M059J (cell line): ENCODE measurements around the gene KRT16. TPM values are rescaled to one million over a fixed set of nuclear protein-coding genes. Genes with fewer than 3 reads are reported as not detected.

Experiments used
- DNase-seq: peaks from one replicate; pipeline ENCODE4 v3.0.0-alpha.2; 2012; ENCODE audit warnings: low read depth
- total RNA-seq: library from RNA; depleted of rRNA; stranded (reverse); fragments of >200 nt; shearing (Covaris generic); gene quantifications from 2 replicates; pipeline ENCODE4 v1.2.3, GENCODE V29; 2014; rRNA removed

The KRT16 gene
- 0.15 and 0.34 TPM in 2 replicates for total RNA-seq

- peak; percentile 92 for DNase-seq
These were observed at the start of gene KRT16 for GRCh38 chr17:41612376-41613160. Gene KRT16, minus strand, starts transcription at chr17:41612767. Its CDS starts 79 bp downstream, at chr17:41612688.

DNA sequence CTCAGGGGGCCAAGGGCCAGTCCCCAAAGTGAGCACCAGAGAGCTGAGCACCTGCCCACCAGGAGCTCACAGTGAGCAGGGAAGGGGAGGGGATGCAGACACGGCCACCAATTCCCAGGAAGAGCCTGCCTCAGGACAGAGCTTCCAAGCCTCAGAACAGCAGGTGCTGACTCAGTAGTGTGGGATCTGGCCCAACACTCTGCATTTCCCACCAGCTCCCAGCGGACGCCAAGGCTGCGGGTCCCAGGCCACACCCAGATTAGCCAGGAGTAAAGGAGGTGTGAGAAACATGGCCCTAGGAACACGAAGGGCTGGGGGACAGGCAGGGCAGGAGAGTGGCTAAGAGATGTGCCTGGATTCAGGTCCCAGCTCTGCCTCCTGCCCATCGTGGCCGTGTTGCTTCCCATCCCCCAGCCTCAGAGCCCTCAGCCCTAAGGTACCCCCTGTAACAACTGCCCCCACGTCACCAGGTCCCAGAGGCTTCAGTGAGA is 47.7 kb upstream of the KRT16 start:
- DNase-seq = no peak

DNA sequence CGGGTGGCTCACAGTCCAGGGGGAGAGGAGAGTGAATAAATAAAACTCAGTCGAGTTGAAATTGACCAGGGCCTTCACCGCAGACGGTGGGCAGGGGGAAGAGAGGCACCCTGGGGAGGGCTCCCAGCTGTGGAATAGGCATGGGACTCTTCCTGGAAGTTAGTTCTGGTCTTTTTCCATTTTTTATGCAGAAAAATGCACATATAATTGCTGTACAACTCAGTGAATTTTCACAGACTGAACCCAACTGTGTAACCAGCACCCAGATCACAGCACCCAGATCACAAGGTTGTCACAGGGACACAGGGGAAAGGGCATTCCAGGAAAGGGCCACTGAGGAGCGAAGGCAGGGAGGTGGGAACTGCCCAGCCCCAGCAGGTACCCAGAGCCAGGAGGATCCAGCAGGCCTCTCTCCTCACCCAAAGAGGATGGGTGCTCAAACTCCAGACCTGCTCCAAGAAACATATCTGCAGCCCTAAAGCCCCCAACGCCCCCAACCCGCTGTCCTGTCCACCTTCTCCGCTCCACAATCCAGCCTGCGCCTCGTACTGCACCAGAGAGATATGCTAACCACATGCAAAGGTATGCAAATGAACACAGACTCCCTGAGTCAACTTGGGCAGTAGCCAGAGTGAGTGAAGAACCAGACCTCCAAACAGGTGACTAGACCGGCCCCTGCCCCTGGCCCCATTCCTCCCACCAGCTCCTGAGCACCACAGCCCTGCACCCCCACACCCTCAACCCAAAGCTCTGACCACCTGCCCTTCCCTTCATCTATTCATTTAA is 47.1 kb upstream of the KRT16 start:
- DNase-seq = no peak

DNA sequence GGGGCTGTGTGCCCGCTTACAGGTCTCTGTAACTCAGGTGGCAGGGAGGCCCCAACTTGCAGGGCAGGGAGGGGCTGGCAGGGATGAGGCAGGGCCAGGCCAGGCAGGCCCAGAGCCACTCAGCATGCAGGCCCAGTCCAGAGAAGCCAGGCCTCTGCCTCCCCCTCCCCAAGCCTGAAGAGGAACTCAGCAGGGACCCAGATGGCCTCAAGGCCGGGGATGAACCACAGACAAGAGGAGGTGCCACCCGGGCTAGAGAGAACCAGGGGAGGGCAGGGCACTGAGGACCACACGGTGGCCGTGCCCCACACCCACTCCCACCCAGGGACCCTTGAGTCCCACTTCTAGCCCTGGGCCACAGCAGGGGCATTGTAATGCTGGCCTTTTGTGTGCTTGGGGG is 46.3 kb upstream of the KRT16 start:
- DNase-seq = no peak

DNA sequence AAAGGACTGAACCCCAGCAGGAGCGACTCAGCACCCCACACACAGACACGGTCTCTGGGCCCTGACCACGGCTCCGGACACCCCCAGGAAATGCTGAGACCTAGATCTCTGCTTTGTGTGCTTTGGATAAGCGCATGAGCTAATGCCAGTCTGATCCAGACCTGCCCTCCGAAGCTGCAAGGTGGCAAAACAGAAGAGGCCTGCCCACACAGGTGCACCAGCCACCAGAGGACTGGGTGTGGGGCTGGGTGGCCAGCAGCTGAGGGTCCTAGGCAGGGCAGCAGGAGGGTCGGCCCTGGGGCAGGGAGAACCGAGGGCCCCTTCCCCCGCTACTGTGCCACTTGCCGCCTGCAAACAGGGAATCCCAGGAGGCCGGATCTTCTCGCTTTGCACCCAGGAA is 45.4 kb upstream of the KRT16 start:
- DNase-seq = no peak

GRCh38 chr17:41657176-41657754 is 44.7 kb upstream of the KRT16 start:
- DNase-seq = no peak

DNA sequence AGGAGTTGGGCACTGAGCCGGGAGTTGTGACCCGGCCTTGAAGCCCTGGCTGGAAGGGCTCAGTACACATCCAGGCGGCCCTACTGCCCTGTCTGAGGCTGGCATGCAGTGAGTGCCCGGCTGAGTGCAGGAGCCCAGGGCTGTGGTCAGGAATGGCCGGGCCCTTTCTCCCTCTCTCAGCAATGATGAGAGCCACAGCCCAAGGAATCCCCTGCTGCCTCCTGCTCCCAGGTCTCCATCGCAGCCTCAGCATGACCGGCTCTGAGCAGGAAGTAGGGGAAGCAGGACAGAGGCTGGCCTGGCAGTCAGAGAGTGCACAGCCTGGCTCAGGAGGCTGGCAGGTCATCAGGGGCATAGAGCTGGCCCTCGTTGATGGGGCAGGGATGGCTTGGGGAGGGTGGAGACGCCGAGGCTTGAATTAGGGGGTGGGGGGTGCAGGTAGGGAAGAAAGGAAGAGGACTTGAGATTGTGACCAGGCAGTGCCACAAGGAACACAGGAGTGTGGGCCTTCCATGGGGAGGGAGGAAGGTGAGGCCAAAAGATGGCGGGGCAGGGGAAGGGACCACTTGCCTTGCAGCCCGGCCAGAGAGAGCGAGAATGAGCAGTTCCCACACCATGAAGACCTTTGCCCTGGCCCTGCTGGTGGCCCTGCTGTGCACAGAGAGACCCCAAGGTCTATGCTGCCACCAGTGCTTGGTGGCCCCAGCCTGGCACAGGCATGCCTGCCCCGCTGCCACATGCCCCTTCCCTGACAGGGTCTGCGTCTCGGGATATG is 43.9 kb upstream of the KRT16 start:
- DNase-seq = no peak

DNA sequence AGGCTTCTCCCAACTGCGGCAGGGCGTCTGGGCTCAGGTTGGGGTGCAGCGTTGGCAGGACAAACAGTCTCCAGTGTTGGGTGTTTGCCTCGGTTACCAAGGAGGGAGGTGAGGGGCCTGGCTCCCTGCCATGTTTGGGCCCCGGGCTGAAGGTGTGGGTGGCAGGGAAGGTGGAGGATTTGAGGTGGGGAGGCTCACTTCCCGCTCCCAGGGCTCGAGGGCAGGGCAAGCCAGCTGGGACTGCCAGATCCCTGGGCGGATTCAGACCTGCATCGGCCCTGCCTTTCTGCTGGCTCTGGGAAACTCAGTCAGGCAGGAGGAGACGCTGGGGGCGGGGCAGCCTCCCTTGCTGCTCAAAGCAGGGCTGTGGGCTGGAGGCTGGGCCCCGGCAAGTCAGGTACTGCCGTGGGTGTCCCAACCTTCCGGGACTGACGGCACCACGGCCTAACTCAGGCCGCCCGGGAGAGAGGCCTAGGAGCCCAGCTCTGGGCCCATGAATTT is 43.1 kb upstream of the KRT16 start:
- DNase-seq = no peak

GRCh38 chr17:41654678-41655607 is 42.4 kb upstream of the KRT16 start:
- no peak for DNase-seq

GRCh38 chr17:41653892-41654677 is 41.5 kb upstream of the KRT16 start:
- no peak for DNase-seq

DNA sequence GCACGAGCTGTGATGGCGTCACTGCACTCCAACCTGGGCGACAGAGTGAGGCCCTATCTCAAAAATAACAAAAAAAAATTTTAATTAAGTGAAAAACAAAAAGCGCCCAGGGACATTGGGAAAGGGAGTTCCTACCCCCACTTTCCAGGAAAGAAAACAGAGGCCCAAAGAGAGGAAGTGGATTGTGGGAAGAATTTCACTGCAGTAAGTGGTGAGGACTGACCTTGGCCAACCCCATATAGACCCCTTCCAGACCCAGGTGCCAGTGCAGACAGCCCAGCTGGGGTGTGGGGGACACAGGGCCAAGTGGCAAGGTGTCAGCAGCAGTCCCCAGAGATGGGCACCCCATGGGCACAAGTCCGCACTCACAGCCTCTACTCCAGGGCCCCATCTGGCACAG is 40.9 kb upstream of the KRT16 start:
- DNase-seq = no peak

DNA sequence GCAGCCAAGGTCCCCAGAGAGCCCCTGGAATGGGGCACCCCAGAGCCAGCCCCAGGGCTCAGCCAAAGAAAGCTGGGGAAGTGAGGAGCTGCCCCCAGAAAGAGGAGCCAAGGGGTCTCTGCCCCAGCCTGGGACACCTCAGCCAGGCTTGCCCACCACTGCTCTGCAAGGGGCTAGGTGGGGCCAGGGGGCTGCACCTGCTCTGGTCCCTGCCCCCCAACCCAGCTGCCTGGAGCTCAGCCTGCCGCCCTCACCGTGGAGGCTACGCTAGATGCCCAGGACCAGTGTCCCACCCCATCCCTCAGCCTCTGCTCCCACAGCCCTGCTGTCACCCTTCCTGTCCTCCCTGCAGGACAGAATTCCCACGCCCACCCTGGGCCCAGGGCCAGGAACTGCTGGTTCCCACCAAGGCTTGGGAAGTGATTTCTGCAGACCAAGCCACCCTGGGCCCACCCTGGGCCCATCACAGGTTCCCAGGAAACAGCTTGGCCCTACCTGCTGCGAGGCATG is 39.9 kb upstream of the KRT16 start:
- DNase-seq = no peak

DNA sequence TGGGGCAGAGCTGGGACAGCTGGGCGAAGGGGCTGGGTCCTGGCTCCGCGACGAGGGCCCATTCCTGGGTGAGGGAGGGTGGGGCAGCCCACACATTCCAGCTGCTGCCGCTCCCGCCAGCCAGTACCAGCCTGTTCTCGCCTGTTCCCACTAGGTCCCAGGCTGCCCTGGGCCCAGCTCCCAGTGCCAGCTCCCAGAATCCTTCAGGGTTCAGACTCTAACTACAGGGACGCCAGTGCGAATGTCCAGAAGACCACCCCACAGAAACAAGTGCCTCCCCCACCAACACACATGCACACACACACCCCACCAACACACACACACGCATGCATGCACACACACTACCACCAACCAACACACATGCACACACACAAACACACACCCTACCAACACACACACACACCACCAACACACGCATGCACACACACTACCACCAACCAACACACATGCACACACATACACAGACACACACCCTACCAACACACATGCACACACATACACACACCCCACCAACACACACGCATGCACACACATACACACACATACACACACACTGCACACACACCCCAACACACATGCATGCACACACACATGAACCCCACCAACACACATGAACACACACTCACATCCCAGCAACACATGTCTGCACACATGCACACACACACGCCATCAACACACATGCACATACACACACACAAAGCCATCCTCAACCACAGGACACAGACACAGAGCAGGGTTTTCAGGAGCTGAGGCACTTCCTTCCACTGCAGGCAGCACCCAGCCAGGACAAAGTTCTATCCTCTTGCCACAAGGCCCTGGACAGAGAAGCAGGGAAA is 39.3 kb upstream of the KRT16 start:
- no peak for DNase-seq

- DNase-seq = no peak
These were observed 38.4 kb upstream of the KRT16 start for GRCh38 chr17:41650794-41651624.

GRCh38 chr17:41649923-41650519 is 37.5 kb upstream of the KRT16 start:
- DNase-seq = no peak

DNA sequence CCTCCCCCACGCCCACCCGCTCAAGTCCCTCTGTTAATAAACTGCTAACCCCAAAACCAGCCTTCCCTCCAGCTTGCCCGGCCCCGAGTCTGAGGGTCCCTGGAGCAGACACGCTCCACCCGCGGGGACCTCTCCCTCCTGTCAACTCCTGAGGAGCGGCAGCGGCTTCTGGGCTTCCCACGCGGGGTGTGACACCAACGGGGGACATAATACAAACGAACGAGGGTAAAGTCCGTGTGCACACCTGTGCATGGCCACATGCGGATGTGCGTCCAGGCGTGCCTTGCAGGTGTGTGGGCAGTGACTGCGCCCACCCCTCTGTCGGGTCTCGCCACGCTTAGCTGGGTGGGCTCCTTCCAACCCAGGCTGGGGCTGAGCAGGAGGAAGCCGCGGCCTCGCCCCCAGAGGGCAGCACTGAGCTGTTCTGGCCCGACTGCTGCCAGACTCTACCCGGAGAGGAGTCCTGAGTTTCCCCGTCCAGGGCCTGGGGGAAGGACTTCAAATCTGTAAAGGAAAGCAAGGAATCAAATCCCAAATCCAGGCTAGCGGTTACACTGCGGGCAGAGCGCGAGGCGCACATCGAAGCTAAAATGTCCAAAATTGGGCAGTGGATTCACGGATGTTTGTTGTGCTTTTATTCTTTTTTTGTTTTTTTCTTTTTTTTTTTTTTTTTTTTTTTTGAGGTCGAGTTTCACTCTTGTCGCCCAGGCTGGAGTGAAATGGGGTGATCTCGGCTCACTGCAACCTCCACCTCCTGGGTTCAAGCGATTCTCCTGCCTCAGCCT is 36.0 kb upstream of the KRT16 start:
- DNase-seq = peak; percentile 74
